Fibroblast of the aortic adventitia (primary cell): Measurements from ENCODE around the gene TNFSF13B. TPM values are rescaled to one million over a fixed set of nuclear protein-coding genes. Genes with fewer than 3 reads are reported as not detected.
"Not testable (repeated sequence)": the region's sequence is repeated elsewhere in the genome, so short reads cannot be mapped to it uniquely, and the experiment has no call there.

Experiments
- DNase-seq: peaks from one replicate; pipeline ENCODE4 v3.0.0-alpha.2; 2010; ENCODE audit warnings: low read depth
- H3K4me3 ChIP-seq: 2 replicates; pipeline ENCODE4 v1.5.1; 2011; ENCODE audit warnings: low read depth, mild to moderate bottlenecking, control low read depth, low read length, moderate library complexity
- total RNA-seq: library from RNA; depleted of rRNA; stranded (reverse); fragments of >200 nt; gene quantifications from 2 replicates; pipeline ENCODE4 v1.2.3, GENCODE V29; 2012; ENCODE audit warnings: low replicate concordance
- TF ChIP-seq, protein P1 (sequence below): IDR thresholded peaks from 2 replicates; pipeline ENCODE4 v1.5.1; 2011; ENCODE audit warnings: mild to moderate bottlenecking, low read length, control low read depth, inconsistent platforms; ENCODE audit not compliant: insufficient read depth

Gene TNFSF13B
- total RNA-seq, 1 donor: 5.6 TPM

DNA sequence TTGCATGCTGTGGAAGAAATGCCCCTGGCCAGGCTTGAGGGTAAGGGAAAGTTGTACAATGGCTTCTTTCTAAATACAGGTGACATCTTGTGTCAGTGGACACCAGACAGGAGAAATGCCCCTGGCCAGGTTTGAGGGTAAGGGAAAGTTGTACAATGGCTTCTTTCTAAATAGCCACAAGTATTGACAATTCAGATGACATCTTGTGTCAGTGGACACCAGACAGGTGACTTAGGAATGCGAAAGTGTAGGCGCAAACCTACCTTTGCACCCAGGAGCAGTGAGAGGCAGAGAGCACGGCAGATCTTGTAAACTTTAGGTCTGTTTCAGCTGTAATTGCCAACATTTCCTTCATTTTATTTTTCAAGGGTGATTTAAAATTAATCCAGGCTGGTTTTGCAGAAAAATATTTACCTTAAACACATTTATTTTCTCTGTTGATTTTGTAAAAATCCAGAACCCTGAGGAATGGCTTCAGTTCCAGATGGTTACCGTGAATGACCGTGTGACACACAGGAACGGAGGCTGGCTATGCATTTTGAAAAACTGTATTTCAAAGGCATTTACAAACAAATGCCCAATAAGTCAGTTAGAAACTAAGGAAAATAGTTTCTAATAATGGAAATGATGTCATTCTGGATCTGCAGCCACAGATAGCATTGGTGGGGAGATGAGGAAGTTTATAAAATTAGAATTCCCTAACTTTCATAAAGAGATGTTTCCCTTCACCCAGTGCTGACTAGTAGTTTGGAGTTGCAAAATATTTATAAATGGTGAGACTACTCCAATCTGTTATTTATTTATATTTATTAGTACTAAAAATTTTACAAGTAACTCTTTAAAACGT lies 34.9 kb downstream of the TNFSF13B start:
- TF ChIP-seq, protein P1, sequence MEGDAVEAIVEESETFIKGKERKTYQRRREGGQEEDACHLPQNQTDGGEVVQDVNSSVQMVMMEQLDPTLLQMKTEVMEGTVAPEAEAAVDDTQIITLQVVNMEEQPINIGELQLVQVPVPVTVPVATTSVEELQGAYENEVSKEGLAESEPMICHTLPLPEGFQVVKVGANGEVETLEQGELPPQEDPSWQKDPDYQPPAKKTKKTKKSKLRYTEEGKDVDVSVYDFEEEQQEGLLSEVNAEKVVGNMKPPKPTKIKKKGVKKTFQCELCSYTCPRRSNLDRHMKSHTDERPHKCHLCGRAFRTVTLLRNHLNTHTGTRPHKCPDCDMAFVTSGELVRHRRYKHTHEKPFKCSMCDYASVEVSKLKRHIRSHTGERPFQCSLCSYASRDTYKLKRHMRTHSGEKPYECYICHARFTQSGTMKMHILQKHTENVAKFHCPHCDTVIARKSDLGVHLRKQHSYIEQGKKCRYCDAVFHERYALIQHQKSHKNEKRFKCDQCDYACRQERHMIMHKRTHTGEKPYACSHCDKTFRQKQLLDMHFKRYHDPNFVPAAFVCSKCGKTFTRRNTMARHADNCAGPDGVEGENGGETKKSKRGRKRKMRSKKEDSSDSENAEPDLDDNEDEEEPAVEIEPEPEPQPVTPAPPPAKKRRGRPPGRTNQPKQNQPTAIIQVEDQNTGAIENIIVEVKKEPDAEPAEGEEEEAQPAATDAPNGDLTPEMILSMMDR: no peak
- H3K4me3 ChIP-seq: no peak overlapping the region
- no peak for DNase-seq

DNA sequence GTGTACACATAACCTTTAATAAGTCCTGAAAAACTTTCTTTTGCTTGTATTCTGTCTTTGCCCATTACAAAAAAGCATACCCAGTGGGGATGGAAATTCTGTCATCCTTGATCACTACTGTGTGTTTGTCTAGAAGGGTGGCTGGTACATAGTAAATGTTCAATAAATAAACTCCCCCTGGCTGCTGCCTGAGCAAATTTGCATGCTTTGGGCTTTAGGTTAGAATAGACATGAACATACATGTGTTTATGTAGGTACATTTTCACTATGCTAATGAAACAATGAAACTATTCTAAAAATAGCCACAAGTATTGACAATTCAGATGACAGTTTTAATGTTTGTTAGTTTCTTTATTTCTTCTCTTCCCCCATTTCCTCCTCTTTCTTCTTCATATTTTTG lies 36.1 kb downstream of the TNFSF13B start:
- no peak for DNase-seq
- H3K4me3 ChIP-seq: no peak overlapping the region
- TF ChIP-seq, protein P1: no peak

DNA sequence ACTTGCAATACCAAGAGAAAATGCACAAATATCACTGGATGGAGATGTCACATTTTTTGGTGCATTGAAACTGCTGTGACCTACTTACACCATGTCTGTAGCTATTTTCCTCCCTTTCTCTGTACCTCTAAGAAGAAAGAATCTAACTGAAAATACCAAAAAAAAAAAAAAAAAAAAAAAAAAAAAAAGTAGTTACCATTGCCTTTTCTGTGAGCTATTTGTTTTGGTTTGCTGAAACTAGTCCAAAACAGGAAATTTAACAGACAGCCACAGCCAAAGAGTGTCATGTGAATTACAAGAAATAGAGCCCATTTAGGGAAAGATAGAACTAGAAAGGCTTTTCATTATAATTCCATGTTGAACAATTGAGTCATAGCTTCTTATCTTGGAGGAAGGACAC lies 37.3 kb downstream of the TNFSF13B start:
- H3K4me3 ChIP-seq: no peak overlapping the region
- TF ChIP-seq, protein P1: no peak
- no peak for DNase-seq

DNA sequence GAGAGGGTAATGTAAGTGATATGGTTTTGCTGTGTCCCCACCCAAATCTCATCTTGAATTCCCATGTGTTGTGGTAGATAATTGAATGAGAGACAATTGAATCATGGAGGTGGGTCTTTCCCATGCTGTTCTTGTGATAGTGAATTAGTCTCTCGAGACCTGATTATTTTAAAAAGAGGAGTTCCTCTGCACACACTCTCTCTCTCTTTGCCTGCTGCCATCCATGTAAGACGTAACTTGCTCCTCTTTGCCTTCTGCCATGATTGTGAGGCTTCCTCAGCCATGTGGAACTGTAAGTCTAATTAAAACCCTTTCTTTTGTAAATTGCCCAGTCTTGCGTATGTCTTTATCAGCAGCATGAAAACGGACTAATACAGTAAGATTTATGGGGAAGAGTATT lies 42.1 kb downstream of the TNFSF13B start:
- not testable (repeated sequence) for H3K4me3 ChIP-seq, DNase-seq

DNA sequence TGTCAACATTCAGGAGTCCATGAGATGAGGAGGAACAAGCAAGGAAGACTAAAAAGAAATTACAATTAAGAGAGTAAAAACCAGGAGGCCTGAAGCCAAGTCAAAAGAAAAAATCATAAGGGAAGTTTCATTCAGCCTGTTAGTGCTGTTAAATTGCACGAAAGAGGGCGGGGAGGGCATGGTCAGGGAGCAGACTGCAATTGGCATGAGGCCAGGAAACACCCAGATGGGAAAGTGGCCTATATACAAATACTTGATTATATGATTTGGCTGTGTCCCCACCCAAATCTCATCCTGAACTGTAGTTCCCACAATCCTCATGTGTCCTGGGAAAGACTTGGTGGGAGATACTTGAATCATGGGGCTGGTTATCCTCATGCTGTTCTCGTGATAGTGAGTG lies 43.9 kb downstream of the TNFSF13B start:
- H3K4me3 ChIP-seq: no peak overlapping the region
- DNase-seq: no peak
- TF ChIP-seq, protein P1: no peak

DNA sequence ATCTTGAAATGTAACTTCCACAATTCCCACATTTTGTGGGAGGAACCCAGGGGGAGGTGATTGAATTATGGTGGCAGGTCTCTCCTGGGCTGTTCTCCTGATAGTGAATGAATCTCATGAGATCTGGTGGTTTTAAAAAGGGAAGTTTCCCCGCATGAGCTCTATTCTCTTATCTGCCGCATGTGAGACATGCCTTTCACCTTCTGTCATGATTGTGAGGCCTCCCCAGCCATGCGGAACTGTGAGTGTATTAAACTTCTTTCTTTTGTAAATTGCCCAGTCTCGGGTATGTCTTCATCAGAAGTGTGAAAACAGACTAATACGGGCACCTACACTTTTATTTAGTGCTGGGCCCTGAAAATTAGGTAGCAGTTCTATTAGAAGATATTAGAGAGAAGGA lies 45.8 kb downstream of the TNFSF13B start:
- H3K4me3 ChIP-seq: no peak overlapping the region
- DNase-seq: no peak
- TF ChIP-seq, protein P1: no peak

DNA sequence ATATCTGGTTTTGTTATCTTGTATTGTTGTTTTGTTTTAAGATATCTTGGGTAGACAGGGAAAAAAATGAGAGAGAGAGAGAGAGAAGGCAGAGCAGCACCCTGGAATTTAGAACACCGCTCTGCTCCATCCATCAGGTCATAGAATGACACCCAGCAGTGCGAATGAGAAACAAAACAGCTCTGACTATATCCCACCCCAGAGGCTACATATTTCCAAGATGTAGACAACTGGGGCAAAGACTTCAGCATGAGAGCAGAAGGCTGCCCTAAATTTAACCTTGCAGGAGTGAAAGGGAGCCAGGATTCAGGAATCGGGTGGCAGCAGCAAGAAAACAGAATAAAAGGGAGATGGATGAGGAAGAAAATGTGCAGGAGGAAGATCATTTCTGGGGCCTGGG lies 46.5 kb downstream of the TNFSF13B start:
- H3K4me3 ChIP-seq: no peak overlapping the region
- DNase-seq: peak; percentile 22
- TF ChIP-seq, protein P1: no peak
